H1 (cell line): ENCODE results near the gene RGS3. TPM values are rescaled to one million over a fixed set of nuclear protein-coding genes. Genes with fewer than 3 reads are reported as not detected.

Experiments used
- CTCF ChIA-PET: fragments of 300-600 bp; sonication (Branson Sonifier 250); formaldehyde crosslinking; loops from one replicate; lab custom pipeline; 2021; ENCODE audit not compliant: partially characterized antibody; lab: Charles Lee
- POLR2A ChIA-PET: fragments of 300-600 bp; sonication (Branson Sonifier 250); formaldehyde crosslinking; loops from one replicate; lab custom pipeline; 2021; ENCODE audit warnings: inconsistent platforms; ENCODE audit not compliant: partially characterized antibody; lab: Charles Lee
- DNase-seq, 2 experiments: peaks; one replicate each; pipeline versions ENCODE4 v3.0.0 to v3.0.0-alpha.2; 2010 to 2022; ENCODE audit warnings: low spot score in 2 of 2, low read depth in 1 of 2, mixed read lengths in 1 of 2
- FAIRE-seq: peaks from 2 replicates; lab custom pipeline; 2011; peaks lifted over from hg19 to GRCh38; lab: Jason Lieb, UNC
- H2AFZ ChIP-seq: 2 replicates; pipeline ENCODE4 v1.8.1; 2012; ENCODE audit warnings: low read length, inconsistent platforms
- H2AK5ac ChIP-seq: 2 replicates; pipeline ENCODE4 v1.6.1; 2013; ENCODE audit warnings: low read depth, low read length
- H2BK120ac ChIP-seq: replicated peaks from 2 replicates; pipeline ENCODE3; 2013; ENCODE audit warnings: low read depth, low read length, inconsistent platforms
- H2BK12ac ChIP-seq: 2 replicates; pipeline ENCODE4 v1.6.1; 2013; ENCODE audit warnings: low read depth, low read length
- H2BK15ac ChIP-seq: 2 replicates; pipeline ENCODE4 v1.6.1; 2013; ENCODE audit warnings: low read length
- H2BK20ac ChIP-seq: 2 replicates; pipeline ENCODE4 v1.6.1; 2013; ENCODE audit warnings: low read length
- H2BK5ac ChIP-seq: 2 replicates; pipeline ENCODE4 v1.6.1; 2013; ENCODE audit warnings: low read depth, low read length
- H3K14ac ChIP-seq: 2 replicates; pipeline ENCODE4 v1.6.1; 2013; ENCODE audit warnings: inconsistent platforms; ENCODE audit not compliant: insufficient read length
- H3K18ac ChIP-seq: 2 replicates; pipeline ENCODE4 v1.6.1; 2013; ENCODE audit warnings: low read length; ENCODE audit errors: extremely low read depth
- H3K23ac ChIP-seq: 2 replicates; pipeline ENCODE4 v1.6.1; 2013; ENCODE audit warnings: inconsistent platforms; ENCODE audit not compliant: insufficient read length
- H3K23me2 ChIP-seq: 2 replicates; pipeline ENCODE4 v1.6.1; 2013; ENCODE audit warnings: low read depth, low read length
- H3K27ac ChIP-seq: 2 replicates; pipeline ENCODE4 v1.6.1; 2011; ENCODE audit warnings: low read depth, low read length, inconsistent platforms
- H3K27me3 ChIP-seq, 4 experiments: replicated peaks in 1 of 4; 1 replicate in 1 of 4; 2 replicates in 3 of 4; pipeline versions ENCODE4 v1.6.1 to v1.8.1; 2011 to 2013; ENCODE audit warnings: low read length in 3 of 4, mild to moderate bottlenecking in 3 of 4, inconsistent platforms in 2 of 4, mixed read lengths in 2 of 4, moderate library complexity in 1 of 4; ENCODE audit not compliant: control insufficient read depth in 3 of 4, insufficient read depth in 3 of 4; ENCODE audit errors: extremely low read depth in 1 of 4
- H3K36me3 ChIP-seq, 4 experiments: 2 replicates each; pipeline versions ENCODE4 v1.6.1 to v1.8.1; 2011 to 2013; ENCODE audit warnings: mild to moderate bottlenecking in 4 of 4, low read length in 3 of 4, moderate library complexity in 2 of 4, control low read depth in 1 of 4, inconsistent platforms in 1 of 4; ENCODE audit not compliant: insufficient read depth in 4 of 4, control insufficient read depth in 2 of 4
- H3K4ac ChIP-seq: replicated peaks from 2 replicates; pipeline ENCODE3; 2013; ENCODE audit warnings: low read length, low read depth, mixed read lengths, inconsistent platforms; ENCODE audit not compliant: insufficient read length
- H3K4me1 ChIP-seq, 4 experiments: replicated peaks in 1 of 4; 1 replicate in 1 of 4; 2 replicates in 3 of 4; pipeline versions ENCODE4 v1.6.1 to v1.8.1; 2011 to 2013; ENCODE audit warnings: low read length in 3 of 4, inconsistent platforms in 2 of 4, mixed read lengths in 1 of 4; ENCODE audit not compliant: insufficient read depth in 4 of 4, control insufficient read depth in 3 of 4
- H3K4me2 ChIP-seq, 2 experiments: 2 replicates each; pipeline versions ENCODE4 v1.6.1 to v1.8.1; 2011 to 2013; ENCODE audit warnings: low read depth in 2 of 2, low read length in 2 of 2, control low read depth in 1 of 2, inconsistent platforms in 1 of 2, mild to moderate bottlenecking in 1 of 2; ENCODE audit not compliant: insufficient read depth in 1 of 2
- H3K4me3 ChIP-seq, 4 experiments: fragments of 200-600, 300-600 bp in 1 of 4; sonication (generic), shearing (Covaris generic), sonication (Bioruptor Twin) in 1 of 4; 2 replicates each; pipeline versions ENCODE4 v1.5.1 to v1.8.1; 2011 to 2016; ENCODE audit warnings: low read length in 4 of 4, low read depth in 3 of 4, control low read depth in 2 of 4, inconsistent platforms in 2 of 4, mild to moderate bottlenecking in 2 of 4, mixed read lengths in 1 of 4, moderate library complexity in 1 of 4; ENCODE audit not compliant: insufficient read depth in 2 of 4; ENCODE audit errors: extremely low read depth in 1 of 4
- H3K56ac ChIP-seq: replicated peaks from 2 replicates; pipeline ENCODE3; 2013; ENCODE audit warnings: low read depth, mild to moderate bottlenecking, mixed read lengths, low read length, inconsistent platforms; ENCODE audit not compliant: insufficient read length
- H3K79me1 ChIP-seq: 2 replicates; pipeline ENCODE4 v1.6.1; 2013; ENCODE audit warnings: low read depth, low read length, control low read depth
- H3K79me2 ChIP-seq, 2 experiments: 2 replicates each; pipeline versions ENCODE4 v1.6.1 to v1.8.1; 2012 to 2013; ENCODE audit warnings: low read length in 2 of 2, mild to moderate bottlenecking in 2 of 2, inconsistent platforms in 1 of 2; ENCODE audit not compliant: insufficient read depth in 2 of 2, control insufficient read depth in 1 of 2
- H3K9ac ChIP-seq, 4 experiments: replicated peaks in 1 of 4; 1 replicate in 1 of 4; 2 replicates in 3 of 4; pipeline versions ENCODE4 v1.6.1 to v1.8.1; 2011 to 2013; ENCODE audit warnings: low read depth in 3 of 4, low read length in 3 of 4, control low read depth in 2 of 4, mild to moderate bottlenecking in 2 of 4, moderate library complexity in 2 of 4, inconsistent platforms in 1 of 4; ENCODE audit errors: extremely low read depth in 1 of 4
- H3K9me3 ChIP-seq, 2 experiments: 2 replicates each; pipeline versions ENCODE4 v1.6.1 to v1.8.1; 2012 to 2013; ENCODE audit warnings: mild to moderate bottlenecking in 2 of 2, moderate library complexity in 2 of 2, control low read depth in 1 of 2, inconsistent platforms in 1 of 2, low read depth in 1 of 2, low read length in 1 of 2, mixed read lengths in 1 of 2; ENCODE audit not compliant: insufficient read depth in 2 of 2
- H4K20me1 ChIP-seq, 2 experiments: replicated peaks in 1 of 2; 2 replicates each; pipeline versions ENCODE3 to v1.8.1; 2011 to 2013; ENCODE audit warnings: inconsistent platforms in 2 of 2, low read length in 2 of 2, mild to moderate bottlenecking in 1 of 2; ENCODE audit not compliant: insufficient read depth in 2 of 2, control insufficient read depth in 1 of 2
- H4K5ac ChIP-seq: 2 replicates; pipeline ENCODE4 v1.6.1; 2013; ENCODE audit warnings: low read length, low read depth, mixed read lengths, inconsistent platforms; ENCODE audit not compliant: insufficient read length
- H4K8ac ChIP-seq: 2 replicates; pipeline ENCODE4 v1.8.0; 2013; ENCODE audit warnings: mild to moderate bottlenecking, moderate library complexity, low read length, inconsistent platforms; ENCODE audit not compliant: insufficient read depth; ENCODE audit errors: extremely low read depth
- H4K91ac ChIP-seq: replicated peaks from 2 replicates; pipeline ENCODE3; 2013; ENCODE audit warnings: low read length, mixed read lengths, inconsistent platforms; ENCODE audit not compliant: insufficient read length
- EP300 ChIP-seq, 2 experiments: IDR thresholded peaks; 1 replicate in 1 of 2; 2 replicates in 1 of 2; pipeline ENCODE4 v1.6.1; 2011 to 2012; ENCODE audit warnings: low read depth in 2 of 2, low read length in 2 of 2, mild to moderate bottlenecking in 2 of 2, borderline replicate concordance in 1 of 2, inconsistent platforms in 1 of 2, moderate library complexity in 1 of 2
- SAP30 ChIP-seq: fragments of 300-600 bp; sonication (generic); IDR thresholded peaks from 2 replicates; pipeline ENCODE4 v1.7.1; 2012; ENCODE audit warnings: low read length, moderate library complexity, mild to moderate bottlenecking, inconsistent platforms; ENCODE audit not compliant: insufficient read depth, insufficient replicate concordance
- SP1 ChIP-seq: IDR thresholded peaks from 2 replicates; pipeline ENCODE4 v1.6.1; 2011; ENCODE audit warnings: low read depth, low read length
- TBP ChIP-seq: IDR thresholded peaks from 2 replicates; pipeline ENCODE4 v1.6.1; 2011; ENCODE audit warnings: low read depth, low read length, improper control_type of control experiment
- TCF12 ChIP-seq: IDR thresholded peaks from 2 replicates; pipeline ENCODE4 v1.6.1; 2011; ENCODE audit warnings: low read depth, mild to moderate bottlenecking, low read length
- WGBS, 2 experiments: shearing (Covaris generic) in 1 of 2; methylation state at CpG; one replicate each; pipeline versions ENCODE4 v1.1.6 to v1.1.7; 2013 to 2015; ENCODE audit warnings: low lambda C conversion rate in 2 of 2, mixed read lengths in 2 of 2, inconsistent platforms in 1 of 2, low coverage in 1 of 2, missing lambda C conversion rate in 1 of 2; ENCODE audit not compliant: insufficient replicate concordance in 2 of 2, insufficient coverage in 1 of 2, insufficient read length in 1 of 2; ENCODE audit errors: extremely low coverage in 1 of 2, missing lambda C conversion rate in 1 of 2; 5-methylcytosine and 5-hydroxymethylcytosine counted together
- polyA plus RNA-seq, 7 experiments: library from polyadenylated mRNA; depleted of rRNA in 3 of 7; stranded (reverse) in 5 of 7; unstranded in 2 of 7; fragments of >200 nt in 5 of 7; fragments of 200-250 nt in 2 of 7; gene quantifications; 1 replicate in 5 of 7; 2 replicates in 1 of 7; 4 replicates in 1 of 7; pipeline versions ENCODE4 v1.2.1 to v1.2.3, GENCODE V29; 2011 to 2013; ENCODE audit warnings: missing spikeins in 2 of 7, mixed read lengths in 2 of 7
- total RNA-seq: library from RNA; stranded (reverse); fragmentation: NEBNext Ultra II Directional; extraction: Animal tissue kit (Norgen Biotek cat#: 25700); gene quantifications from 2 replicates; pipeline ENCODE4 v1.2.1, GENCODE V29; 2021
- TF ChIP-seq, protein P1 (sequence below): IDR thresholded peaks from 2 replicates; pipeline ENCODE4 v1.6.1; 2011; ENCODE audit warnings: low read length, improper control_type of control experiment
- TF ChIP-seq, protein P2 (sequence below): IDR thresholded peaks from 2 replicates; pipeline ENCODE4 v1.6.1; 2012; ENCODE audit warnings: inconsistent platforms
- TF ChIP-seq, protein P3 (sequence below): IDR thresholded peaks from 2 replicates; pipeline ENCODE4 v1.6.1; 2012; ENCODE audit warnings: inconsistent platforms

RGS3 gene
- total and polyA plus RNA-seq, 2 of the 8 experiments (the other 6 are each of a cell fraction or from before 2014, with no cell fraction given), result 12.6 to 18.2 TPM

DNA sequence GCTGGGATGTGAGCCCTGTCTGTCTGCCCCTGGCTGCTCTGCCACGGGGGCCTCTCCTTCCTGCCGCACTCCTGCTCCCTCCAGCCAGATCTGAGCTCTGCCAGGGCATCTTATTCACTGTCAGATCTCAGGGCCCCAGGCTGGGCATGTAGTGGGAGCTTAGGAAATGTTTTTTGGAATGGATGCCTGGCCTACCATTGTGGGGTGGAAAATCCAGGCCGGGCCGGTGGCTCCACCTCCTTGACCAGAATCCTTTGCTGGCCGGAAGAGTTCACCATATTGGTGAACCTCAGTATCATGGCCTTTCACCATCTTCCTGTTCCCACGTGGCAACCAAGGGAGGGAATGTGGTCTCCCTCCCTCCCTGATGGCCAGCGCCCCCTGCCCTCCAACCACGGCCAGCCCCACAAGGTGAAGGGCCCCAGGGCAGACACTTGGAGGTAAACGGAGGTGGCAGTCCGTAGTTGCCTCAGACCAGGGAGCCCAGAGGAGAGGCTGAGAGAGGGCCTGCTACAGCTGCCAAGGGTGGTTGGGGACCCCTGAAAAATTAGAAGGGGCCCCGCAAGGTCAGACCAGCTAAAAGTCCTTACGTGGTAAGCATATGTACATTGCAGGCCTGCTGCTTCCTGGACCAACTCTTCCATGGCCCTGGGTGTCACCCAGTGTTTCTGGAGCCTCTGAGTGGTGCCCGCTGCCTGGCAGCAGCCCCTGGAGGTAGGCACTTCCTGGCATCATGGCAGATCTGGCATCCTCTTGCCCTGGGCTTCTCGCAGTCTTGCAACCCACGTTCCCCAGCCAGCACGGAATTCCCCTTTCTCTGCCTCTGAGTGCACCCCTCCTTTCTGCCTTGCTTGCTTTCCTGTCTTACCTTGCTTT, 153.3 kb downstream of the RGS3 start:
- Histone ChIP-seq H3K23ac (no peak overlapping the region), H3K79me2 (no peaks in the 10 kb centered on the region), H2BK15ac (0 out of 2 replicates have a peak overlapping the region, but pooled peaks have one; percentile 92), H2BK5ac (peak overlapping the region; percentile 60; the same call in 1 of the 2 replicates), H3K9ac (no peak overlapping the region), H3K27me3 (no peaks in the 10 kb centered on the region; a peak in 2 of 7 replicates), H3K27ac (no peak overlapping the region), H2BK12ac (peak overlapping the region; percentile 71; the same call in 1 of the 2 replicates), H2AFZ (no peak overlapping the region), H4K8ac (no peak overlapping the region), H3K14ac (no peak overlapping the region), H3K4me2 (no peak overlapping the region), H3K4me1 (peaks cover 2 to 22% (median 15%) of the 10 kb centered on the region in 4 experiments), H4K20me1 (peaks cover 0 to 3% of the 10 kb centered on the region in 2 experiments), H3K4me3 (no peak overlapping the region), H3K79me1 (no peaks in the 10 kb centered on the region), H3K23me2 (peaks cover 9% of the 10 kb centered on the region), H3K36me3 (no peaks in the 10 kb centered on the region), H2AK5ac (0 out of 2 replicates have a peak overlapping the region, but pooled peaks have one; percentile 53), H4K91ac (peak overlapping the region; percentile 61), H3K56ac (no peak overlapping the region), H3K9me3 (no peaks in the 10 kb centered on the region), H4K5ac (no peak overlapping the region), H2BK120ac (peak overlapping the region; percentile 18), H2BK20ac (0 out of 2 replicates have a peak overlapping the region, but pooled peaks have one; percentile 61), H3K18ac (peak overlapping the region; percentile 48; the same call in 1 of the 2 replicates), H3K4ac (no peak overlapping the region)
- 78% methylated on average over 15 of the region's 16 CpGs; no CpG with 5 or more reads in 1 of the 2 experiments for WGBS, 2 experiments
- POLR2A ChIA-PET, result interaction anchor here (1.1 to 3.1 kb wide), 5 partner anchors 9 to 23 kb away, joined by 4 to 17 read pairs (median 6); no protein-coding TSS in a partner anchor
- DNase-seq (peak in 1 of 2 experiments; percentile 48), FAIRE-seq (no peak)
- CTCF ChIA-PET, result interaction anchor here (1.0 to 14.3 kb wide), 7 partner anchors 10 to 171 kb away, joined by 3 to 130 read pairs (median 6); no protein-coding TSS in a partner anchor
- no peak for TF ChIP-seq SP1
- no peak for TF ChIP-seq EP300 (IDR thresholded peaks at IDR 0.05; ENCODE audit: borderline replicate concordance in 1 of 2, low read depth in 2 of 2, low read length in 2 of 2)
- TF ChIP-seq SAP30, result no peak
- no peak for TF ChIP-seq TCF12
- TF ChIP-seq, protein P1, sequence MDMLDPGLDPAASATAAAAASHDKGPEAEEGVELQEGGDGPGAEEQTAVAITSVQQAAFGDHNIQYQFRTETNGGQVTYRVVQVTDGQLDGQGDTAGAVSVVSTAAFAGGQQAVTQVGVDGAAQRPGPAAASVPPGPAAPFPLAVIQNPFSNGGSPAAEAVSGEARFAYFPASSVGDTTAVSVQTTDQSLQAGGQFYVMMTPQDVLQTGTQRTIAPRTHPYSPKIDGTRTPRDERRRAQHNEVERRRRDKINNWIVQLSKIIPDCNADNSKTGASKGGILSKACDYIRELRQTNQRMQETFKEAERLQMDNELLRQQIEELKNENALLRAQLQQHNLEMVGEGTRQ, result no peak
- TF ChIP-seq, protein P2, sequence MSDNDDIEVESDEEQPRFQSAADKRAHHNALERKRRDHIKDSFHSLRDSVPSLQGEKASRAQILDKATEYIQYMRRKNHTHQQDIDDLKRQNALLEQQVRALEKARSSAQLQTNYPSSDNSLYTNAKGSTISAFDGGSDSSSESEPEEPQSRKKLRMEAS, result peak; percentile 80
- TF ChIP-seq TBP, result no peak
- TF ChIP-seq, protein P3, sequence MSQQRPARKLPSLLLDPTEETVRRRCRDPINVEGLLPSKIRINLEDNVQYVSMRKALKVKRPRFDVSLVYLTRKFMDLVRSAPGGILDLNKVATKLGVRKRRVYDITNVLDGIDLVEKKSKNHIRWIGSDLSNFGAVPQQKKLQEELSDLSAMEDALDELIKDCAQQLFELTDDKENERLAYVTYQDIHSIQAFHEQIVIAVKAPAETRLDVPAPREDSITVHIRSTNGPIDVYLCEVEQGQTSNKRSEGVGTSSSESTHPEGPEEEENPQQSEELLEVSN, result peak; percentile 89
